ENCODE data around the gene KCNJ14.

Gene KCNJ14

GRCh38 chr19:48451624-48452023 is 3.8 kb upstream of the KCNJ14 start:
- Histone ChIP-seq H3K9ac (ENCODE audit: low read length) (no peak overlapping the region), H3K36me3 (replicated peaks; ENCODE audit: insufficient read depth, low read length) (0 out of 2 replicates have a peak, but pooled peaks cover 8% of the 10 kb centered on the region), H2AFZ (ENCODE audit: low read length) (no peak overlapping the region), H3F3A (ENCODE audit: insufficient read depth, low read length) (peaks cover 6% of the 10 kb centered on the region; the same call in 1 of the 2 replicates), H3K4me2 (ENCODE audit: low read depth, low read length) (no peak overlapping the region), H4K20me1 (ENCODE audit: insufficient read depth, low read length) (no peaks in the 10 kb centered on the region), H3K9me3 (replicated peaks; ENCODE audit: insufficient read depth, low read length) (no peaks in the 10 kb centered on the region), H3K4me3 (ENCODE audit: low read length) (no peak overlapping the region), H3K27ac (ENCODE audit: low read length) (no peak overlapping the region), H3K9me2 (replicated peaks; ENCODE audit: insufficient read depth, low read length) (no peaks in the 10 kb centered on the region), H3K27me3 (replicated peaks; ENCODE audit: insufficient read depth, low read length) (no peaks in the 10 kb centered on the region), H3K4me1 (ENCODE audit: low read length) (peaks cover 8% of the 10 kb centered on the region), H3K79me2 (ENCODE audit: low read length) (peaks cover 62% of the 10 kb centered on the region)
- no peak for TF ChIP-seq EZH2phosphoT487 (IDR thresholded peaks at IDR 0.05; ENCODE audit: low read length)
- TF ChIP-seq EZH2 (optimal IDR thresholded peaks at IDR 0.05; ENCODE audit: low read depth, low read length): no peak
- TF ChIP-seq CTCF (IDR thresholded peaks at IDR 0.05; ENCODE audit: low read length): no peak
- no peak for DNase-seq

GRCh38 chr19:48452289-48453190 is 2.8 kb upstream of the KCNJ14 start:
- Histone ChIP-seq H4K20me1 (ENCODE audit: insufficient read depth, low read length) (no peaks in the 10 kb centered on the region), H3K4me1 (ENCODE audit: low read length) (peaks cover 2% of the 10 kb centered on the region), H3K36me3 (replicated peaks; ENCODE audit: insufficient read depth, low read length) (0 out of 2 replicates have a peak, but pooled peaks cover 9% of the 10 kb centered on the region), H3K9ac (ENCODE audit: low read length) (no peak overlapping the region), H3K4me3 (ENCODE audit: low read length) (no peak overlapping the region), H3F3A (ENCODE audit: insufficient read depth, low read length) (peaks cover under 1% of the 10 kb centered on the region; the same call in 1 of the 2 replicates), H3K9me3 (replicated peaks; ENCODE audit: insufficient read depth, low read length) (no peaks in the 10 kb centered on the region), H3K9me2 (replicated peaks; ENCODE audit: insufficient read depth, low read length) (no peaks in the 10 kb centered on the region), H3K79me2 (ENCODE audit: low read length) (peaks cover 53% of the 10 kb centered on the region), H3K4me2 (ENCODE audit: low read depth, low read length) (no peak overlapping the region), H3K27ac (ENCODE audit: low read length) (no peak overlapping the region), H2AFZ (ENCODE audit: low read length) (no peak overlapping the region), H3K27me3 (replicated peaks; ENCODE audit: insufficient read depth, low read length) (no peaks in the 10 kb centered on the region)
- TF ChIP-seq EZH2phosphoT487 (IDR thresholded peaks at IDR 0.05; ENCODE audit: low read length) (no peak), EZH2 (optimal IDR thresholded peaks at IDR 0.05; ENCODE audit: low read depth, low read length) (no peak), CTCF (IDR thresholded peaks at IDR 0.05; ENCODE audit: low read length) (no peak)
- no peak for DNase-seq

- no peak for DNase-seq
- Histone ChIP-seq H3K9me2 (replicated peaks; ENCODE audit: insufficient read depth, low read length) (no peaks in the 10 kb centered on the region), H4K20me1 (ENCODE audit: insufficient read depth, low read length) (no peaks in the 10 kb centered on the region), H3K9me3 (replicated peaks; ENCODE audit: insufficient read depth, low read length) (no peaks in the 10 kb centered on the region), H2AFZ (ENCODE audit: low read length) (no peak overlapping the region), H3K79me2 (ENCODE audit: low read length) (peaks cover 37% of the 10 kb centered on the region; the same call in 1 of the 2 replicates), H3K36me3 (replicated peaks; ENCODE audit: insufficient read depth, low read length) (0 out of 2 replicates have a peak, but pooled peaks cover 6% of the 10 kb centered on the region), H3K4me3 (ENCODE audit: low read length) (no peak overlapping the region), H3K4me2 (ENCODE audit: low read depth, low read length) (no peak overlapping the region), H3K4me1 (ENCODE audit: low read length) (no peaks in the 10 kb centered on the region), H3K9ac (ENCODE audit: low read length) (no peak overlapping the region), H3K27ac (ENCODE audit: low read length) (no peak overlapping the region), H3F3A (ENCODE audit: insufficient read depth, low read length) (no peaks in the 10 kb centered on the region), H3K27me3 (replicated peaks; ENCODE audit: insufficient read depth, low read length) (no peaks in the 10 kb centered on the region)
- TF ChIP-seq EZH2 (optimal IDR thresholded peaks at IDR 0.05; ENCODE audit: low read depth, low read length): no peak
- no peak for TF ChIP-seq EZH2phosphoT487 (IDR thresholded peaks at IDR 0.05; ENCODE audit: low read length)
- no peak for TF ChIP-seq CTCF (IDR thresholded peaks at IDR 0.05; ENCODE audit: low read length)
Observed at GRCh38 chr19:48454150-48454730, 1.1 kb upstream of the KCNJ14 start.
